Neutrophil (primary cell): ENCODE data around the gene RPS26.

Experiments
- H3K27ac ChIP-seq: fragments of 200-600 bp; sonication (generic); 2 replicates; pipeline ENCODE4 v1.5.1; 2016; ENCODE audit warnings: mild to moderate bottlenecking, moderate library complexity
- H3K27me3 ChIP-seq: fragments of 200-600 bp; sonication (generic); 2 replicates; pipeline ENCODE4 v1.6.0; 2016; ENCODE audit warnings: mild to moderate bottlenecking
- H3K36me3 ChIP-seq: fragments of 200-600 bp; sonication (generic); 2 replicates; pipeline ENCODE4 v1.5.1; 2017
- H3K4me1 ChIP-seq, 2 experiments: fragments of 200-600 bp in 1 of 2; sonication (generic) in 1 of 2; 1 replicate in 1 of 2; 2 replicates in 1 of 2; pipeline versions ENCODE4 v1.5.1 to v1.6.1; 2013 to 2016; ENCODE audit warnings: low read depth in 1 of 2, low read length in 1 of 2, mild to moderate bottlenecking in 1 of 2, moderate library complexity in 1 of 2; ENCODE audit not compliant: control insufficient read depth in 1 of 2, insufficient read depth in 1 of 2
- H3K4me3 ChIP-seq, 2 experiments: fragments of 200-600 bp in 1 of 2; sonication (generic) in 1 of 2; 1 replicate in 1 of 2; 2 replicates in 1 of 2; pipeline ENCODE4 v1.5.1; 2013 to 2016; ENCODE audit warnings: low read depth in 1 of 2, low read length in 1 of 2, mild to moderate bottlenecking in 1 of 2, moderate library complexity in 1 of 2
- H3K9me3 ChIP-seq: fragments of 200-600 bp; sonication (generic); 2 replicates; pipeline ENCODE4 v1.5.1; 2016
- CTCF ChIP-seq: fragments of 200-600 bp; sonication (generic); IDR thresholded peaks from 2 replicates; pipeline ENCODE4 v1.5.1; 2016; ENCODE audit warnings: antibody characterized with exemption

The RPS26 gene

GRCh38 chr12:56031987-56032386 is 9.7 kb upstream of the RPS26 start:
- peak overlapping the region; percentile 68 for H3K27ac ChIP-seq
- H3K36me3 ChIP-seq, result no peaks in the 10 kb centered on the region

GRCh38 chr12:56034586-56035332 is 7.0 kb upstream of the RPS26 start:
- Histone ChIP-seq H3K27ac (no peak overlapping the region), H3K36me3 (no peaks in the 10 kb centered on the region), H3K4me3 (no peak overlapping the region), H3K4me1 (peaks cover 27 to 30% of the 10 kb centered on the region in 2 experiments), H3K9me3 (no peaks in the 10 kb centered on the region), H3K27me3 (no peaks in the 10 kb centered on the region)
- no peak for TF ChIP-seq CTCF

More at GRCh38 chr12:56031987-56032386, 9.7 kb upstream of the RPS26 start:
- no peak overlapping the region for H3K4me3 ChIP-seq
- H3K9me3 ChIP-seq, result no peaks in the 10 kb centered on the region
- H3K4me1 ChIP-seq, result peaks cover 32 to 35% of the 10 kb centered on the region in 2 experiments
- TF ChIP-seq CTCF, result no peak
- no peaks in the 10 kb centered on the region for H3K27me3 ChIP-seq

- H3K9me3 ChIP-seq, result no peaks in the 10 kb centered on the region
- no peaks in the 10 kb centered on the region for H3K36me3 ChIP-seq
Observed at GRCh38 chr12:56037161-56037560, 4.6 kb upstream of the RPS26 start.

GRCh38 chr12:56038022-56038655 is 3.6 kb upstream of the RPS26 start:
- TF ChIP-seq CTCF, result no peak
- Histone ChIP-seq H3K27me3 (no peaks in the 10 kb centered on the region), H3K4me3 (no peak overlapping the region), H3K36me3 (no peaks in the 10 kb centered on the region), H3K27ac (no peak overlapping the region), H3K4me1 (peaks cover 26 to 29% of the 10 kb centered on the region in 2 experiments), H3K9me3 (no peaks in the 10 kb centered on the region)

More at GRCh38 chr12:56037161-56037560, 4.6 kb upstream of the RPS26 start:
- no peak overlapping the region for H3K4me3 ChIP-seq
- no peak for TF ChIP-seq CTCF
- no peaks in the 10 kb centered on the region for H3K27me3 ChIP-seq
- peaks cover 25 to 29% of the 10 kb centered on the region in 2 experiments for H3K4me1 ChIP-seq
- peak overlapping the region; percentile 36 for H3K27ac ChIP-seq

GRCh38 chr12:56040151-56040550 is 1.6 kb upstream of the RPS26 start:
- peaks cover 27 to 28% of the 10 kb centered on the region in 2 experiments for H3K4me1 ChIP-seq
- no peak for TF ChIP-seq CTCF
- no peak overlapping the region for H3K4me3 ChIP-seq
- no peaks in the 10 kb centered on the region for H3K9me3 ChIP-seq
- no peaks in the 10 kb centered on the region for H3K27me3 ChIP-seq
- no peak overlapping the region for H3K27ac ChIP-seq
- H3K36me3 ChIP-seq, result peaks cover 15% of the 10 kb centered on the region
